Fibroblast of skin of right quadriceps (primary cell): Measurements from ENCODE around the gene MPC1L.
A peak's percentile ranks its signal among the peaks of the same experiment; 100 is the strongest.
"Not testable (repeated sequence)": the region's sequence is repeated elsewhere in the genome, so short reads cannot be mapped to it uniquely, and the experiment has no call there.

Experiments used
- DNase-seq: peaks from one replicate; pipeline ENCODE4 v3.0.0-alpha.2; 2013

MPC1L gene

DNA sequence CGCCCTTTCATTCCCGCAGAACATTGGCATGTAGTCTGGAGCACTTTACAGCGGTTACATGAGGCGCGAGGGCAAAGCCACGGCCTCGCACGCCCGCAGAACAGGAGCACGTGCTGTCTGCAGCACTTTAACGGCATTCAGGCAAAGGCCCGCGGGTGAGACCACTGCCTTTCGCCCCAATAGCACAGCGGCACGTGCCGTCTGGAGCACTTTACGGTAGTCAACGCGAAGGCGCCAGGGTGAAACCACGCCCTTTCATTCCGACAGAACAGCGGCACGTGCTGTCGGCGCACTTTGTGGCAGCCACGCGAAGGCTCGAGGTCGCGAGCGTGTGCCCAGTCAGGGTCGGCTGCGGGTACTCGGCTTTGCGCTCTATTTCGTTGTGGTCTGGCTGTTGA is at the start of gene MPC1L:
Gene MPC1L, plus strand, starts transcription at position 290 of the 398 bp plus-strand sequence. CDS start 138 bp downstream, outside the sequence.
- DNase-seq, result no peak

DNA sequence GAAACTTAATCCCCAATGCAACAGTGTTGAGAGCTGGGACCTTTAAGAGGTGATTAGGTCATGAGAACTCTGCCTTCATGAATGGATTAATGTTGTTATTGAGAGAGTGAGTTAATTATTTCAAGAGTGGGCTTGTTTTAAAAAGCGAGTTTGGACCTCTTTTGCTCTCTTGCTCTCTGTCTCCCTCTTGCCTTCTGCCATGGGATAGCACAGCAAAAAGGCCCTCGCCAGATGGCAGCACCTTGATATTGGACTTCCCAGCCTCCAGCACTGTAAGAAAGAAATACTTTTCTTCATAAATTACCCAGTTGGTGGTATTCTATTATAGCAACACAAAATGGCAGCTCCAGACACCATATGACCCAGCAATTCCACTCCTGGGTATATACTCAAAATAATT is 49.5 kb upstream of the MPC1L start:
- no peak for DNase-seq

DNA sequence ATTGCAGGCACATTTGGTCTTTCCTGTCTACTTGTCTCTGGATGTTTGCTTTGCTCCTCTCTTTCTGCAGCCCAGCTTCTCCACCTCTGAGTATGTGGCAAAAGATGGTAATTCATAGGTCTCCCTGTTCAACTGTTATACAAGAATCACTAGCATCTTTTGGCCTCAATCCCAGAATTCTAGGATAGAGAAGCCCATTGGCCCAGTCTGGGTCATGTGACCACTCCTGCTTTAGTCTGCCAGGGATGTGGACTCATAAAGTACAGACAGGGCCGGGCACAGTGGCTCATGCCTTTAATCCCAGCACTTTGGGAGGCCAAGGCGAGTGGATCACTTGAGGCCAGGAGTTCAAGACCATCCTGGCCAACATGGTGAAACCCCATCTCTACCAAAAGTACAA is 47.8 kb upstream of the MPC1L start:
- peak; percentile 46 for DNase-seq

DNA sequence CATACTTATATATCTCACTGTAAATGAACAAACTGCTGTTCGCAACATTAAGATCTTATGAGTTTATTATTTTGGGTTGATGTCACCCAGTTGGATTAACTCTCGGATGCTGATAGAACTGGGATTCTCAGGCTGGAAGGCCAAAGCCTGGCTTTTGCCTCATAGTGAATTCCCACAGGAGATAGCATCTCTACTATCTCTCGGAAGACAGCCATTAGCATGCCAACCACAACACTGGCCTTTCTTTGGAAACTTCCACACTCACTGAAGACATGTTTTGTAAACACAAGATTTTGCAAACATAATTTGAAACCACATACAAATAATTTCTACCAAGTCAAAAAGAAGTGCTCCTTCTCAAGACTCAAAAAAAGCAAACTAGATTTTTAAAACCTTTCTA is 46.9 kb upstream of the MPC1L start:
- no peak for DNase-seq

DNA sequence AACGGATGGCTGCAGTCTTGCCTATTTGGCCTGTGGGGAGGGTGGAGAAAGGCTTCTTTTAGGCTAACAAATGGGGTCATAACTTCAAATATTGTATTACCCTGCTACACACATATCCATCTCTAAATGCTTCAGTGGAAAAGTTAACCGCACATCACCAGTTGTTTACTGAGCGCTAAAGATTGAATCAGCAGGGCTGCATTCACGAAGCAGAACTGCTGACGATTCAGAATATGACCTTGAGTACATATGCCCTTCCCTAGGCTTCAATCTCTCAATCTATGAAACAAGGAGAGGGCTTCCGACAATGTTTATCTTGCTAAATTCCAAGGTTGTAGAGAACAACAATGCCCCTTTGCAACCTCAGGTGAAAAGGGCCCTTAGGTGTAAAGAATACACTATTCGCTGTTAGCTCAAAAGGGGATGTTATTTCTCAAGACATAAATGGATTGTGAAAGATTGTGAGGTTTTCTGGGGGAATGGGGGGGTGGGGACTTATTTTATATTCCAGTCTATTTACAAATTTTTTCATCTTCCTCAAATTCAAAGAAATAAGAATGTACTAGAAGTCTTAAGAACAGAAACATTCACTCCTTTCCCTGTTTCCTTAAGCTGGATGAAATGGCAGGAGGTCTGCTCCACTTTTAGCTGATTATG is 45.1 kb upstream of the MPC1L start:
- DNase-seq, result no peak

DNA sequence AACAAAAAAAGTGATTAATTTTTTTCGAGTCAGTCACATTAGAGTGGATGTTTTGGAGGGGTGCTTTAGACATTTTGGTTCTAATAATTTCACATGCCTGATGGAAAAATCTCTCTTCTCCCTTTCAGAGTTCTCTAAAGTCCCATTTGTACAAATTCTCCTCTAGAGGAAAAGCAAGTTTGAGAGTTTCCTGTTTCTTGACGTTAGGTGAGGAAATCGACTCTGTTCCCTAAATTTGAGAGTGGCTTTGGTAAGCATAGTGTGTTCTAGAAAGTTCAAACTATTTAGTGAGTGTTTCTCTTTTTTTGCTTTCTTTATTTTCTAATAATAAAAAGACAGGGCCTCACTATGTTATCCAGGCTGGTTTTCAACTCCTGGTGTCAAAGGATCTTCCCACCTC is 44.1 kb upstream of the MPC1L start:
- no peak for DNase-seq

DNA sequence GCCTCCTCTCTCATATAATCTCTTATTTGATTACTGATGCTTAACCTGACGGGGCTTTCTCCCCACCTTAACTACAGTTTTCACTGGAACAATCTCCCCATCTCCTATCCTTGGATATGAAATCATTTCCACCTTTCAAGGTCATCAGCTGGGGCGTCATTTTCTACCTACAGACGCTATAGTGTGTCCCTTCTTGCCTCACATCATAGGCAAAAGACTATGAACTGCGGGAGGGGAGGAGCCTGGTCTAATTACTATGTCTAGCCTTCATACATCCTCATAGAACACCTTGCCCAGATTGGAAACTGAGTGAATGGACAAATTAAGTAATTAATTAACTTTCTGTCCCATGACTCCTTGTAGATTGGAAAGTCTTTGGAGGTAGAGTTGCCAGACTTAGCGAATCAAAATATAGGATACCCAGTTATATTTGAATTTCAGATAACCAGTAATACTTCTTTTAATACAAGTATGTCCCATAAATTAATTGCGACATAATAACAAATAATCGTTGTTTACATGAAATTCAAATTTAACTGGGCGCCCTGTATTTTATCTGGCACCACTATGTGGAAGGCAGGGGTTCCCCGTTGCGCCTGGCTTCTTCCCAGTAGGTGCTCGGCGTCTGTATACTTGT is 43.2 kb upstream of the MPC1L start:
- DNase-seq, result no peak

DNA sequence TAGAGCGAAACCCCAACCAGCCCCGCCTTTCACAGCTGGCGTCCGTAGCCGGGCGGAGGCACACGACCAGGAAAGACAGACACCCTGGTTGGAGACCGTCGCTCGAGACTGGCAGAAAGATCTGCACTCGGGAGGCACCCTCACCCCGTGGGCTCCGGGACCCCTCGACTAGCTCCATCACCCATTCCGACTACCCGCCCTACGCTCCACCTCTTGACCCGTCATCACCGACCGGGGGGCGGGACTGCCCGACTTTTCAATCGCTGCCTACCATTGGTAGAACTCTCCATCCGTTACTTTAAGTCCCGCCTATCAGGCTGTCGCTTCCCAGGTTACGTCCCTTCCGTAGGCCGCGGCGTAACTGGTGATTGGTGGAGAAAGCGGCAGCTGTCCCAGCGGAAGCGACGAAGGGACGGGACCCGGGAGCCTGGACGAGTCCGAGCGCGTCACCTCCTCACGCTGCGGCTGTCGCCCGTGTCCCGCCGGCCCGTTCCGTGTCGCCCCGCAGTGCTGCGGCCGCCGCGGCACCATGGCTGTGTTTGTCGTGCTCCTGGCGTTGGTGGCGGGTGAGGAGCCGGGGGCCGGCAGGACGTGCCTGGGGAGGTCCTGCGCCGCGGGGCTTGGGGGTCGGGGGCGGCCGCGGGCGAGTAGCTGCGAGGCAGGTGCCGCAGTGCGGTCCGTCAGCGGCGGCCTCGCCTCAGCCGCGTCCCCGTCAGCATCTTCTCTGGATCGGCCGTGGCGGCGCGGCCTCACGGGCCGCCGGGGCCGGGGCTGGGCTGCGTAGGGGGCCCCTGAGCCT is 42.5 kb upstream of the MPC1L start, which contains the start of gene ATP6AP2:
Gene ATP6AP2, plus strand, starts transcription at position 434 of the 799 bp plus-strand sequence. Its CDS starts 96 bp downstream, at position 530.
- DNase-seq, result peak; percentile 91

DNA sequence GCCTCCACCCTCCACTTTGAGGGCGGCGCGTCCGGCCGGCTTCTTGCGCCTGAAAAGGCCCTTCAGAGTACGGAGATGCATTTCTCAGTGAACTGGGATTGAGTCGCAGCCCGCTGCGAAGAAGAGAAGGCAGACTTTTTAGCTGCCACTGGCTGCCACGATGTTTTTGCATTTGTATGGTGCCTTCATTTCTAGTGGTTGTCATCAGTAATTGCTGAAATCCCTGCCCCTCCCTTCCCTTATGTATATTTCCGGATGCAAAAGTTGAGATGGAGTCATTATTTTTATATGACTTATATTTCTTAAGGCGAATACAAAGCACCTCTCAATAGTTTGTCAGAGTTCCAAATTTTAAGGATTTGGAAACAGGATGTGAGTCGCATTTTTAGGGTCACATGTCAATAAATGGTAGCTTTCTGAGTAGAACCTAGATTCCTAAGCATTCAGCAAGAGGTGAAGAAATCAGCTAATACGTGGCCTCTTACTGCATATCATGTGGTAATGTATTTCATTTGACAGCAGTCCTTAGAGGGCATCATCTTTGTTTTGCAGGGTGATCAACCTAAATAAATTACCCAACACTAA is 41.8 kb upstream of the MPC1L start:
- peak; percentile 21 for DNase-seq

DNA sequence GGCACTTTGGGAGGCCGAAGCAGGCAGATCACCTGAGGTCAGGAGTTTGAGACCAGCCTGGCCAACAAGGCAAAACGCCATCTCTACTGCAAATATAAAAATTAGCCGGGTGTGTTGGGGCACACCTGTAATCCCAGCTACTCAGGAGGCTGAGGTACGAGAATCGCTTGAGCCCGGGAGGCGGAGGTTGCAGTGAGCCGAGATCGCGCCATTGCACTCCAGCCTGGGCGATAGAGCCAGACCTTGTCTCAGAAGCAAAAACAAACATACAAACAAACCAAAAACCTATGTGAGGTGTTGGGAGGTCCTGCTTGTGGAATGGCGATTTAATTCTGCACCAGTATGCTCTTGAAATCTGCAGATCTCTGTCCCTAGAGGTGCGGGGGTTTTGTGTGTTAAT is 41.0 kb upstream of the MPC1L start:
- DNase-seq, result not testable (repeated sequence)

DNA sequence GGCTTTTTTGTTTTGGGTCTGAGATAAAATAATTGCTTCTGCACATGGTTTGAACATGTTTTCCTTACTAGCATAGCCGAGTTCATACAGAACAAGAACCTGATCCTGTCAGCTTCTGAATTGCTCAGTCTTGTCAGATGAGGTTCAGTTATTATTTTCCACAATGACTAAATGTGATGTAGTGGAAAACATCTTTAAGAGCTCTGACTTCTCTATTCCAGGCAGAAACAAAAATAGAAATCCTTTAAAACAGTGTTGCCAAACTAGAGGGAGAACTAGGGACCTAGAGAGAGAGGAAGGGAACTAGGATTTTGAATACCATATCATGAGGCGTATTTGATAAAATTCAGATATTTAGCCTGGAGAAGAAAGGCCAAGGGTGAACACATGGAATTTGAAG is 40.4 kb upstream of the MPC1L start:
- no peak for DNase-seq

DNA sequence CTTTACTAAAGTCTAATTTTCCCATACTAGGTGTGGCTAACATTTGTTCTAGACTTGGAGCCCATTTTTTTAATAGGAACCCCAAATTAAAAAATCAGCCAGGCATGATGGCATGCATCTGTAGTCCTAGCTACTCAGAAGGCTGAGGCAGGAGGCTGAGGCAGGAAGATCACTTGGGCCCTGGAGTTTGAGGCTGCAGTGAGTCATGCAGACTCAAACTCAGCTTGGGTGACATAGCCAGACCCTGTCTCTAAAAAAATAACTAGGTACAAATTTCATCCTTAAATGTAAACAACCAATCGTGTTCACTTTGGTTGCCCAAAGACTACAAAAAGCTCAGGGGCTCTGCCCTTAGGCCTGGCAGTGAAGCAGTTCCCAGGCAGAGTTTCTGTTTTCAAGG is 35.6 kb upstream of the MPC1L start:
- DNase-seq, result not testable (repeated sequence)

DNA sequence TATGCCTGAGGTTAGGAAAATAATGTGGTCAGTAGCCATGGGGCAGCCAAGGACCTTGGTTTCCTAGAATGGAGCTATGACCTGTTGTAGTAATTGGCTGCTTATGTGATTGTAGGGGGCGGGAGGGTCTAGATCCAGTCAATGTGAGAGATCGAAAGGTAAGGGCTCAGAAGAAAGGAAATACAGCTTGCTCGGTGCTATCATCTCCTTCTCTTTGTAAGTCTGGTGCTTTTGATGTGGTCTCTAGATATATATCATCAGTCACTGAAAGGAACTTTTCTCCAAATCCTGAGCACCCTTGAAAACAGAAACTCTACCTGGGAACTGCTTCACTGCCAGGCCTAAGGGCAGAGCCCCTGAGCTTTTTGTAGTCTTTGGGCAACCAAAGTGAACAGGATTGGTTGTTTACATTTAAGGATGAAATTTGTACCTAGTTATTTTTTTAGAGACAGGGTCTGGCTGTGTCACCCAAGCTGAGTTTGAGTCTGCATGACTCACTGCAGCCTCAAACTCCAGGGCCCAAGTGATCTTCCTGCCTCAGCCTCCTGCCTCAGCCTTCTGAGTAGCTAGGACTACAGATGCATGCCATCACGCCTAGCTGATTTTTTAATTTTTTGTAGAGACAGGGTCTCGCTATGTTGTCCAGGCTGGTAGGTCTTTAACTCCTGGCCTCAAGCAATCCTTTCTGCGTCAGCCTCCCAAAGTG is 33.5 kb upstream of the MPC1L start:
- DNase-seq, result not testable (repeated sequence)

DNA sequence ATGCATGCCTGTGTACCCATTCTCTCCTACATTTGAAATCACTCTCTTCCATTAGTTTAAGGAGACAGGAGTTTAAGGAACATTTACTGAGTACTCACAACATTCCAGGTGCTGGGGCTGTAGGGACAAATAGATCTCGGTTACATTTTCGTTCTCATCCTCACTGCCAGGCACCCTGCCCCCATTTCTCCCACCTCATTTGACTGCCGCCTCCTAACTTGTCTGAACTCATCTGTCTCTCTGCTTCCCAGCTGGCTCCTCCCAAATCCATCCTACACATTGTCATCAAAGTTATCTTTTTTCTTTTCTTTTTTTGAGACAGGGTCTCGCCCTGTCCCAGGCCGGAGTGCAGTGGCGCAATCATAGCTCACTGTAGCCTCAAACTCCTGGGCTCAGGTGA is 19.8 kb upstream of the MPC1L start:
- no peak for DNase-seq

DNA sequence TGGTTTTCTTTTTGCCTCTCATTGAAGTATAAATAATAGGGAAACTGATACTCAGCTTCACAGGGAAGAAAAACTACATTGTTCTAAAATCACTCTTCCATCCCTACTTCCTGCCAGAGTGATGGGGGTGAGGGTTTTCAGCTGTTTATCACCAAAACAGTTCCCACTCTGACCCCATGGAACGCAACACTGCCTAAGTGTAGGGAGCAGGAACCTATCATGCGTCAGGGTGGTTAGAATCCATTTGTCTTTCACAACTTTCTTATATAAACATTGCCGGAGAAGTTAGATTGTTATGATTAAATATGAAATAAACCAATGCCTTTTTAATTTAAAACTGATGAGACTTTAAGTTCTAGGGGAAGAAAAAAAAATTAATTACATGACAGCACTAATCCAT is 15.8 kb upstream of the MPC1L start:
- no peak for DNase-seq

DNA sequence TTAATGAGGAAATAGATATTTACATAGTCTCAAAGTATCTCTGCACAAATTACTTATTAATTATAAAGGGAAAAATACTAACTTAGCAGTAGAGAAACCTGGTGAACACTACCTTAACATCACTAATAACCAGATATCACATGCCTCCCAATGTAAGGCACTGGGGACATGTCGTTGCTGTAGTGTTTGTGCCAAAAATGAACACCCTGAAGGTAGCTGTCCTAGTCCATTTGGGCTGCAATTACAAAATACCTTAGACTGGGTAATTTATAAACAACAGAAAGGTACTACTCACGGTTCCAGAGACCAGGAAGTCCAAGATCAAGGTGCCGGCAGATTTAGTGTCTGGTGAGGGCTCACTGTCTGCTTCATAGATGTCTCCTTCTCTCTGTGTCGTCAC is 10.7 kb upstream of the MPC1L start:
- DNase-seq, result no peak

DNA sequence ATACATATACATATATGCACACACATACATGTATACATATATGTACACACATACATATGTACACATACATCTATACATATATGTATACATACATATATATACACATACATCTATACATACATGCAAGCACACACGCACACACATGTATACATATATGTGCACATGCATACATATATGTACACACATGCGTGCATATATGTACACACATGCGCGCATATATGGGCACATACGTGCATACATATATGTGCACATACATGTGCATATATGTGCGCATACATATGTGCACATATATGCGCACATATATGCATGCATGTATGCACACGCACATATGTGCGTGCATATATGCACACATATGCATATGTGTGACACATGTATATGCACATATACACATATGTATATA is 7.3 kb upstream of the MPC1L start:
- no peak for DNase-seq

DNA sequence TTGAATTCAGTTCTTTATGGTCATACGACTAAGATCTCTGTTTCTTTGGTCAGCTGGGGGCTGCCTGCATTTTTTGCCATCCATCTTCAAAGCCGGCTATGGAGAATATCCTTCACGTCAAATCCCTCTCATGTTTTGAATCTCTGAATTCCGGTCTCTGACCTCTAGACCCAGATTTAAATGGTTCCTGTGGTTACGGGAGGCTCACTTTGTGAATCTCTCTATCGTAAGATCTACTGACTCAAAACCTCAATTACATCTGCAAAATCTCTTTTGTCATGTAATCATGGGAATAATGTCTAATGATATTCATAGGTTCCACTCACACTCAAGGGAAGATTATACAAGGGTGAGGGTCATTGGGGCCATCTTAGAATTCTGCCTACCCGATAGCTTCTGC is 5.7 kb upstream of the MPC1L start:
- DNase-seq, result no peak

DNA sequence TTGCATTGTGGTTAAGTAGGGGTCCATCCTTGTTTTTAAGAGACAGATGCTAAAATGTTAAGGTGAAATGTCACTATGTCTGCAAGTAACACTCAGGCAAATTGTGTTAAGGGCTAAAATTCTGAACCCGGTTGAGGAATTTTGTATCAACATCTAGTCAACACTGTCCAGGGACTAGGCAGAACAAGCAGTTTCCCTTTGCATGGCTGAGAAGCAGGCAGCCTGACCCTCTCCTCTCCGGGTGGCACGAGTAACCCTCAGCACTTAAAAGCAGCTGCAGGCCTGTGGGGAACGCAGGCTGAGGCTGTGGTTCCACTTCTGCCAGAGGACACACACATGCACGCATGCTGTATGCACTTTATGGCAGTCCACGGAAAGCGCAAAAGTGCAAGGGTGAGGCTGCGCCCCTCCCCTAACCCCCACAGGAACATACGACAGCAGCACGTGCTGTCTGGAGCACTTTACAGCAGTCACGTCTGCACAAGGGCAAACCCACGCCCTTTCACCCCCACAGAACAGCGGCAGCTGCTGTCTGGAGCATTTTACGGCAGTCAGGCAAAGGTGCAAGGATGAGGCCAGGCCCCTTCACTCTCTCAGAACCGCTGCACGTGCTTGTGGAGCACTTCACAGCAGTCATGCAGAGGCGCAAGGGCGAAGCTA is 619 bp upstream of the MPC1L start:
- no peak for DNase-seq

DNA sequence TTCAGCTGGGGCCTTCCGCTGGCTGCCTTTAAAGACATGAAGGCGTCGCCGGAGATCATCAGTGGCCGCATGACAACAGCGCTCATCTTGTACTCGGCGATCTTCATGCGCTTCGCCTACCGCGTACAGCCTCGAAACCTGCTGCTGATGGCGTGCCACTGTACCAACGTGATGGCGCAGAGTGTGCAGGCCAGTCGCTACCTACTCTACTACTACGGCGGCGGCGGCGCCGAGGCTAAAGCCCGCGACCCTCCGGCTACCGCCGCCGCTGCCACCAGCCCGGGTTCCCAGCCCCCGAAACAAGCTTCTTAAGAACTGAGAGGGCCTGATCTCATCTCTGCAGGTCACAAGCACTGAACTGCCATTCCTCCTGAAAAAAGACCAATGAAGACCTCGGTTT is 437 bp downstream of the MPC1L start:
- no peak for DNase-seq

DNA sequence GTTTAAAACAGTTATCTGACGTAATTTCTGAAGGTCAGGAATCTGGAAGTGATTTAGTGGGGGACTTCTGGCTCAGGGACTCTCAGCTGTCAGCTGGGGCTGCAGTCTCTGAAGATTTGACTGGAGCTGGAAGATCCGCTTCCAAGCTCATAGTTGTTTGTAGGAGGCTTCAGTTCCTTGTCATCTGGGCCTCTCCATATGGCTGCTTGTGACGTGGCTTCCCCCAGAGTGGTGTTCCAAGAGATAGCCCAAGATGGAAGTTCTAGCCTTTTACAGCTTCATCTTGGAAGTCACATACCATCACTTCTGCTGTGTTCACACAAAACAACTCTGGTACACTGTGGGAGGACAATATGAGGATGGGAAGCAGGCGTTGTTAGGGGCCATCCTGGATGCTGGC is 2.1 kb downstream of the MPC1L start:
- no peak for DNase-seq

DNA sequence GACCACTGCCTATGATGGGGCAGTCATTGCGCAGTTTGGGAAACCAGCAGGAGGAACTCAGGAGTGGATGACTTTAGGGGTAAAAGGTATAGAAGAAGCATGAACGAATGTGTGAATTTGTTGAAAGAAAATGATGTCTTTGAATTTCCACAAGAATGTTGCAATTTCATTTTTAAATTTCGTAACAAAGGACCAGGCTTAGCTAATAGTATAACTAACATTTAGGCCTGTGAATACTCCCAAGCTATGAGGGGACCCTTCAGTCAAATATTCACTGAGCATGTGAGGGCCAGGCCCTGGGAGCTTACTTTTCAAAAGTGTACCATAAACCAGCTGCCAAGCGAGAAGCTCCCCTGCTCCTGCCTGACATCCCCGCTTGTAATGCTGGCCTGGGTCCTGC is 5.3 kb downstream of the MPC1L start:
- no peak for DNase-seq
